K562 (cell line): Measurements from ENCODE around the gene SLC22A4. TPM values are rescaled to one million over a fixed set of nuclear protein-coding genes. Genes with fewer than 3 reads are reported as not detected.

Source experiments
- DMBX1 ChIP-seq: fragments of 250-450 bp; sonication (Bioruptor Pico); IDR thresholded peaks from 2 replicates; pipeline ENCODE4 v1.8.0; 2022; ENCODE audit warnings: inconsistent platforms, mild to moderate bottlenecking, moderate library complexity, borderline replicate concordance
- GABPA ChIP-seq: fragments of 200-800 bp; sonication (Bioruptor generic); conservative IDR thresholded peaks from 2 replicates; pipeline ENCODE4 v1.6.1; 2016; ENCODE audit warnings: low read depth, missing genetic modification characterization, missing compliant biosample characterization
- GTF2F1 ChIP-seq: IDR thresholded peaks from 2 replicates; pipeline ENCODE4 v1.6.1; 2011; ENCODE audit warnings: low read depth, low read length, improper control_type of control experiment
- NCOA1 ChIP-seq: fragments of 450-650 bp; IDR thresholded peaks from 2 replicates; pipeline ENCODE4 v1.6.1; 2016; ENCODE audit warnings: low read depth
- PREB ChIP-seq: sonication (generic); formaldehyde crosslinking; IDR thresholded peaks from 2 replicates; pipeline ENCODE4 v1.8.1; 2023; ENCODE audit warnings: mild to moderate bottlenecking, missing genetic modification reagents
- RBBP5 ChIP-seq: fragments of 200-600 bp; sonication (generic); IDR thresholded peaks from 2 replicates; pipeline ENCODE4 v1.6.1; 2012; ENCODE audit warnings: borderline replicate concordance, mild to moderate bottlenecking, low read length, control low read depth, inconsistent platforms; ENCODE audit not compliant: insufficient read depth, poor library complexity, severe bottlenecking
- RBM17 ChIP-seq: fragments of 200-400 bp; formaldehyde crosslinking; IDR thresholded peaks from 2 replicates; pipeline ENCODE4 v1.6.1; 2017; ENCODE audit warnings: low read depth, mild to moderate bottlenecking, low read length, borderline replicate concordance
- SAP30 ChIP-seq: fragments of 200-600 bp; sonication (generic); IDR thresholded peaks from 2 replicates; pipeline ENCODE4 v1.6.1; 2012; ENCODE audit warnings: borderline replicate concordance, low read depth, mild to moderate bottlenecking, moderate library complexity, low read length, control low read depth, inconsistent platforms; ENCODE audit not compliant: insufficient read depth, poor library complexity, severe bottlenecking
- U2AF2 ChIP-seq: fragments of 200-400 bp; formaldehyde crosslinking; optimal IDR thresholded peaks from 2 replicates; pipeline ENCODE3; 2017; ENCODE audit warnings: low read depth, mild to moderate bottlenecking, low read length
- ZNF217 ChIP-seq: sonication (generic); formaldehyde crosslinking; IDR thresholded peaks from 2 replicates; pipeline ENCODE4 v1.8.0; 2022; ENCODE audit warnings: mild to moderate bottlenecking, missing genetic modification reagents
- ZNF444 ChIP-seq: fragments of 250-450 bp; sonication (Bioruptor Pico); IDR thresholded peaks from 2 replicates; pipeline ENCODE4 v1.4.0; 2020; ENCODE audit warnings: mild to moderate bottlenecking, moderate library complexity
- polyA plus RNA-seq, 8 experiments: library from polyadenylated mRNA; depleted of rRNA in 4 of 8; stranded (reverse) in 5 of 8; unstranded in 3 of 8; fragments of >200 nt; fragmentation: Nextera tagmentation in 2 of 8; fragmentation: Illumina TruSeq in 1 of 8; extraction: Ambion mirVana in 2 of 8; extraction: Trizol in 1 of 8; gene quantifications; 2 replicates each; pipeline versions ENCODE4 v1.2.1 to v1.2.3, GENCODE V29; 2011 to 2014; ENCODE audit warnings: inconsistent platforms in 1 of 8, missing spikeins in 1 of 8
- total RNA-seq, 7 experiments: library from RNA; depleted of rRNA in 6 of 7; stranded (reverse); fragments of >200 nt in 6 of 7; fragmentation: Illumina TruSeq in 2 of 7; extraction: Trizol in 2 of 7; gene quantifications; 2 replicates each; pipeline versions ENCODE4 v1.2.1 to v1.2.3, GENCODE V29; 2011 to 2021; ENCODE audit warnings: low replicate concordance in 1 of 7
- TF ChIP-seq, protein P1 (sequence below): fragments of 200-600 bp; sonication (generic); IDR thresholded peaks from one replicate; pipeline ENCODE4 v1.6.1; 2012; ENCODE audit warnings: mild to moderate bottlenecking, low read depth, low read length, inconsistent platforms
- TF ChIP-seq, protein P2 (sequence below): sonication (generic); formaldehyde crosslinking; IDR thresholded peaks from 2 replicates; pipeline ENCODE4 v1.8.0; 2022; ENCODE audit warnings: missing genetic modification reagents, mild to moderate bottlenecking, borderline replicate concordance

The SLC22A4 gene
- total and polyA plus RNA-seq, 9 of the 15 experiments (the other 6 are each of a cell fraction or from before 2014, with no cell fraction given) = 2.7 to 9.5 (median 6.2) TPM

DNA sequence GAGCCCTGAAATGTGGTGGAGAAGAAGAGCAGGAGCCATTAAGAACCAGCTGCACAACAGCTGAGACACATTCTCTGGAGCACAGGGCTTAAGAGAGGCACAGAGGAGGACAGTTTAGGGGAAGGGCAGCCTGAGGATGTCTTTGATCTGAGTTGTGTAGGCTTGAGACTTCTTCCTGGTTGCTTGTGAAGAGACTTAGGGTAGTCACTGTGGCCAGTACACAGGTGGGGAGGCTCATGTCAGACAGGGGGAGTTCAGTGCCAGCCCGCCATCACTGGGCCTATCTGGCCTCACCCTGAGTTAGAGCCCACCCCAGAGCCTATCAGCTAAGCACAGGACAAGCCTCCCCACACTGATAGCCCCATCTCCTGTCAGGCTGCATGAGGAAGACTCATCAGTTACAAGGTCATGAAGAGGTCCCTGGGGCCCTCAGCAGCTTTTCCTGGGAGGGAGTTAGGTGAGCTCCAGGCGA, 19.8 kb downstream of the SLC22A4 start (continued):
- TF ChIP-seq, protein P1, sequence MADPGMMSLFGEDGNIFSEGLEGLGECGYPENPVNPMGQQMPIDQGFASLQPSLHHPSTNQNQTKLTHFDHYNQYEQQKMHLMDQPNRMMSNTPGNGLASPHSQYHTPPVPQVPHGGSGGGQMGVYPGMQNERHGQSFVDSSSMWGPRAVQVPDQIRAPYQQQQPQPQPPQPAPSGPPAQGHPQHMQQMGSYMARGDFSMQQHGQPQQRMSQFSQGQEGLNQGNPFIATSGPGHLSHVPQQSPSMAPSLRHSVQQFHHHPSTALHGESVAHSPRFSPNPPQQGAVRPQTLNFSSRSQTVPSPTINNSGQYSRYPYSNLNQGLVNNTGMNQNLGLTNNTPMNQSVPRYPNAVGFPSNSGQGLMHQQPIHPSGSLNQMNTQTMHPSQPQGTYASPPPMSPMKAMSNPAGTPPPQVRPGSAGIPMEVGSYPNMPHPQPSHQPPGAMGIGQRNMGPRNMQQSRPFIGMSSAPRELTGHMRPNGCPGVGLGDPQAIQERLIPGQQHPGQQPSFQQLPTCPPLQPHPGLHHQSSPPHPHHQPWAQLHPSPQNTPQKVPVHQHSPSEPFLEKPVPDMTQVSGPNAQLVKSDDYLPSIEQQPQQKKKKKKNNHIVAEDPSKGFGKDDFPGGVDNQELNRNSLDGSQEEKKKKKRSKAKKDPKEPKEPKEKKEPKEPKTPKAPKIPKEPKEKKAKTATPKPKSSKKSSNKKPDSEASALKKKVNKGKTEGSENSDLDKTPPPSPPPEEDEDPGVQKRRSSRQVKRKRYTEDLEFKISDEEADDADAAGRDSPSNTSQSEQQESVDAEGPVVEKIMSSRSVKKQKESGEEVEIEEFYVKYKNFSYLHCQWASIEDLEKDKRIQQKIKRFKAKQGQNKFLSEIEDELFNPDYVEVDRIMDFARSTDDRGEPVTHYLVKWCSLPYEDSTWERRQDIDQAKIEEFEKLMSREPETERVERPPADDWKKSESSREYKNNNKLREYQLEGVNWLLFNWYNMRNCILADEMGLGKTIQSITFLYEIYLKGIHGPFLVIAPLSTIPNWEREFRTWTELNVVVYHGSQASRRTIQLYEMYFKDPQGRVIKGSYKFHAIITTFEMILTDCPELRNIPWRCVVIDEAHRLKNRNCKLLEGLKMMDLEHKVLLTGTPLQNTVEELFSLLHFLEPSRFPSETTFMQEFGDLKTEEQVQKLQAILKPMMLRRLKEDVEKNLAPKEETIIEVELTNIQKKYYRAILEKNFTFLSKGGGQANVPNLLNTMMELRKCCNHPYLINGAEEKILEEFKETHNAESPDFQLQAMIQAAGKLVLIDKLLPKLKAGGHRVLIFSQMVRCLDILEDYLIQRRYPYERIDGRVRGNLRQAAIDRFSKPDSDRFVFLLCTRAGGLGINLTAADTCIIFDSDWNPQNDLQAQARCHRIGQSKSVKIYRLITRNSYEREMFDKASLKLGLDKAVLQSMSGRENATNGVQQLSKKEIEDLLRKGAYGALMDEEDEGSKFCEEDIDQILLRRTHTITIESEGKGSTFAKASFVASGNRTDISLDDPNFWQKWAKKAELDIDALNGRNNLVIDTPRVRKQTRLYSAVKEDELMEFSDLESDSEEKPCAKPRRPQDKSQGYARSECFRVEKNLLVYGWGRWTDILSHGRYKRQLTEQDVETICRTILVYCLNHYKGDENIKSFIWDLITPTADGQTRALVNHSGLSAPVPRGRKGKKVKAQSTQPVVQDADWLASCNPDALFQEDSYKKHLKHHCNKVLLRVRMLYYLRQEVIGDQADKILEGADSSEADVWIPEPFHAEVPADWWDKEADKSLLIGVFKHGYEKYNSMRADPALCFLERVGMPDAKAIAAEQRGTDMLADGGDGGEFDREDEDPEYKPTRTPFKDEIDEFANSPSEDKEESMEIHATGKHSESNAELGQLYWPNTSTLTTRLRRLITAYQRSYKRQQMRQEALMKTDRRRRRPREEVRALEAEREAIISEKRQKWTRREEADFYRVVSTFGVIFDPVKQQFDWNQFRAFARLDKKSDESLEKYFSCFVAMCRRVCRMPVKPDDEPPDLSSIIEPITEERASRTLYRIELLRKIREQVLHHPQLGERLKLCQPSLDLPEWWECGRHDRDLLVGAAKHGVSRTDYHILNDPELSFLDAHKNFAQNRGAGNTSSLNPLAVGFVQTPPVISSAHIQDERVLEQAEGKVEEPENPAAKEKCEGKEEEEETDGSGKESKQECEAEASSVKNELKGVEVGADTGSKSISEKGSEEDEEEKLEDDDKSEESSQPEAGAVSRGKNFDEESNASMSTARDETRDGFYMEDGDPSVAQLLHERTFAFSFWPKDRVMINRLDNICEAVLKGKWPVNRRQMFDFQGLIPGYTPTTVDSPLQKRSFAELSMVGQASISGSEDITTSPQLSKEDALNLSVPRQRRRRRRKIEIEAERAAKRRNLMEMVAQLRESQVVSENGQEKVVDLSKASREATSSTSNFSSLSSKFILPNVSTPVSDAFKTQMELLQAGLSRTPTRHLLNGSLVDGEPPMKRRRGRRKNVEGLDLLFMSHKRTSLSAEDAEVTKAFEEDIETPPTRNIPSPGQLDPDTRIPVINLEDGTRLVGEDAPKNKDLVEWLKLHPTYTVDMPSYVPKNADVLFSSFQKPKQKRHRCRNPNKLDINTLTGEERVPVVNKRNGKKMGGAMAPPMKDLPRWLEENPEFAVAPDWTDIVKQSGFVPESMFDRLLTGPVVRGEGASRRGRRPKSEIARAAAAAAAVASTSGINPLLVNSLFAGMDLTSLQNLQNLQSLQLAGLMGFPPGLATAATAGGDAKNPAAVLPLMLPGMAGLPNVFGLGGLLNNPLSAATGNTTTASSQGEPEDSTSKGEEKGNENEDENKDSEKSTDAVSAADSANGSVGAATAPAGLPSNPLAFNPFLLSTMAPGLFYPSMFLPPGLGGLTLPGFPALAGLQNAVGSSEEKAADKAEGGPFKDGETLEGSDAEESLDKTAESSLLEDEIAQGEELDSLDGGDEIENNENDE = no peak
- TF ChIP-seq ZNF444 (CRISPR knock-in tag) (no peak), ZNF217 (CRISPR knock-in tag) (no peak), GTF2F1 (no peak), GABPA (no peak), SAP30 (no peak), DMBX1 (CRISPR knock-in tag) (peak; percentile 89), U2AF2 (no peak), RBM17 (no peak), NCOA1 (peak; percentile 75; the same call in 1 of the 2 replicates), PREB (CRISPR knock-in tag) (no peak), RBBP5 (no peak)
- TF ChIP-seq, protein P2, sequence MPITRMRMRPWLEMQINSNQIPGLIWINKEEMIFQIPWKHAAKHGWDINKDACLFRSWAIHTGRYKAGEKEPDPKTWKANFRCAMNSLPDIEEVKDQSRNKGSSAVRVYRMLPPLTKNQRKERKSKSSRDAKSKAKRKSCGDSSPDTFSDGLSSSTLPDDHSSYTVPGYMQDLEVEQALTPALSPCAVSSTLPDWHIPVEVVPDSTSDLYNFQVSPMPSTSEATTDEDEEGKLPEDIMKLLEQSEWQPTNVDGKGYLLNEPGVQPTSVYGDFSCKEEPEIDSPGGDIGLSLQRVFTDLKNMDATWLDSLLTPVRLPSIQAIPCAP (CRISPR knock-in tag) = no peak
